ENCODE measurements around the gene NOTCH2. TPM values are rescaled to one million over a fixed set of nuclear protein-coding genes. Genes with fewer than 3 reads are reported as not detected.
"Not testable (repeated sequence)": the region's sequence is repeated elsewhere in the genome, so short reads cannot be mapped to it uniquely, and the experiment has no call there.

The NOTCH2 gene
- total RNA-seq, 1 donor from 2014 or later, result 61.6 TPM

GRCh38 chr1:120096981-120097545 is 27.6 kb upstream of the NOTCH2 start:
- H3K4me3 ChIP-seq (ENCODE audit: low read depth, low read length); H3K27me3 ChIP-seq (ENCODE audit: control insufficient read depth, insufficient read depth, low read length); FAIRE-seq; DNase-seq (ENCODE audit: low read depth); H3K36me3 ChIP-seq (ENCODE audit: control insufficient read depth, insufficient read depth, low read length): not testable (repeated sequence)

- DNase-seq (ENCODE audit: low read depth); FAIRE-seq; H3K36me3 ChIP-seq (ENCODE audit: control insufficient read depth, insufficient read depth, low read length): not testable (repeated sequence)
Measured at GRCh38 chr1:120093548-120094181, 24.2 kb upstream of the NOTCH2 start.

GRCh38 chr1:120092232-120093218 is 23.1 kb upstream of the NOTCH2 start:
- not testable (repeated sequence) for DNase-seq (ENCODE audit: low read depth); H3K4me3 ChIP-seq (ENCODE audit: low read depth, low read length); H3K36me3 ChIP-seq (ENCODE audit: control insufficient read depth, insufficient read depth, low read length); FAIRE-seq; H3K27me3 ChIP-seq (ENCODE audit: control insufficient read depth, insufficient read depth, low read length)

More at GRCh38 chr1:120093548-120094181, 24.2 kb upstream of the NOTCH2 start:
- H3K4me3 ChIP-seq (ENCODE audit: low read depth, low read length); H3K27me3 ChIP-seq (ENCODE audit: control insufficient read depth, insufficient read depth, low read length): not testable (repeated sequence)

DNA sequence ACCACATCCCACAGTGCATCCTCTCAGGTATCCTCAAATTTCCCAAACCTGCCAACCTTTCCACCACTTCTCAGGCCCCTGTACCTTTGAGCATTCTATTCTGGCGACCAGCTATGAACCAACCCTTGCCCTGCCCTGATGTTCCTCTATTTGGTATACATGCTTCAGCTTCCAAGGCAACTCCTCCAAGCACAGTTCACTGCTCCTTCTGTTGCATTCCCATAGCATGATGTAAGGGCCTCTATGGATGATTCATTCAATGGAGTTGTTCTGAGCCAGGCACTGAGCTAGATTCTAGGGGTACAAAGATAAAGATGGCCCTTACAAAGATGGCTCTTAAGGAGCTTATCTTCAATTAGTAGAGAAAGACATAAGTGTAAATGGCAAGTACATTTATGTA is 21.4 kb upstream of the NOTCH2 start:
- not testable (repeated sequence) for H3K36me3 ChIP-seq (ENCODE audit: control insufficient read depth, insufficient read depth, low read length); FAIRE-seq

GRCh38 chr1:120087959-120088358 is 18.5 kb upstream of the NOTCH2 start:
- not testable (repeated sequence) for H3K36me3 ChIP-seq (ENCODE audit: control insufficient read depth, insufficient read depth, low read length); H3K4me3 ChIP-seq (ENCODE audit: low read depth, low read length); FAIRE-seq; H3K27me3 ChIP-seq (ENCODE audit: control insufficient read depth, insufficient read depth, low read length)
- DNase-seq (ENCODE audit: low read depth), result peak; percentile 93

More for the DNA sequence above, 21.4 kb upstream of the NOTCH2 start:
- not testable (repeated sequence) for H3K27me3 ChIP-seq (ENCODE audit: control insufficient read depth, insufficient read depth, low read length); H3K4me3 ChIP-seq (ENCODE audit: low read depth, low read length); DNase-seq (ENCODE audit: low read depth)

GRCh38 chr1:120069920-120070214 is 405 bp upstream of the NOTCH2 start:
- not testable (repeated sequence) for DNase-seq (ENCODE audit: low read depth); H3K4me3 ChIP-seq (ENCODE audit: low read depth, low read length); H3K36me3 ChIP-seq (ENCODE audit: control insufficient read depth, insufficient read depth, low read length); FAIRE-seq; H3K27me3 ChIP-seq (ENCODE audit: control insufficient read depth, insufficient read depth, low read length)

DNA sequence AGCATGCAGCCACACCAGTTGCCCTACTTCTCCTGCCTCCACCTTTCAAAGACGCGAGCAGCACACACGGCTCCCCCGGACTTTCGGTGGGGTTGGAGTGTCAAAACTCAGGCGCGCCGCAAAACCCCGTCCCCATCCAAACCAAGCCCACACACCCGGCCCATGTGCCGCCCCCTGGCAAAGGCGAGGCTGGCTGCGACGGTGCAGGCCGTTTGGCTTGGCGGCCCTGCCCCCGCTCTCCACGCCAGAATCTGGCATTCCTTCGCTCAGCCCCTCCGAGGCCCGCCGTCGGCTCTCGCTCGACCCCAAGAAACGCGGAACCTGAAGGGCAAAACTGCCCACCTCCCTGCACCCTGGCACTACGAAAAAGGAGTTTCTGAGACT is 787 bp downstream of the NOTCH2 start:
- H3K27me3 ChIP-seq (ENCODE audit: control insufficient read depth, insufficient read depth, low read length); DNase-seq (ENCODE audit: low read depth); FAIRE-seq; H3K36me3 ChIP-seq (ENCODE audit: control insufficient read depth, insufficient read depth, low read length): not testable (repeated sequence)
- peak overlapping the region; percentile 46 for H3K4me3 ChIP-seq (ENCODE audit: low read depth, low read length)

GRCh38 chr1:120048208-120048607 is 21.3 kb downstream of the NOTCH2 start:
- not testable (repeated sequence) for H3K27me3 ChIP-seq (ENCODE audit: control insufficient read depth, insufficient read depth, low read length); FAIRE-seq; DNase-seq (ENCODE audit: low read depth); H3K4me3 ChIP-seq (ENCODE audit: low read depth, low read length); H3K36me3 ChIP-seq (ENCODE audit: control insufficient read depth, insufficient read depth, low read length)

GRCh38 chr1:120041771-120042170 is 27.7 kb downstream of the NOTCH2 start:
- H3K36me3 ChIP-seq (ENCODE audit: control insufficient read depth, insufficient read depth, low read length); FAIRE-seq; H3K4me3 ChIP-seq (ENCODE audit: low read depth, low read length); DNase-seq (ENCODE audit: low read depth); H3K27me3 ChIP-seq (ENCODE audit: control insufficient read depth, insufficient read depth, low read length): not testable (repeated sequence)

DNA sequence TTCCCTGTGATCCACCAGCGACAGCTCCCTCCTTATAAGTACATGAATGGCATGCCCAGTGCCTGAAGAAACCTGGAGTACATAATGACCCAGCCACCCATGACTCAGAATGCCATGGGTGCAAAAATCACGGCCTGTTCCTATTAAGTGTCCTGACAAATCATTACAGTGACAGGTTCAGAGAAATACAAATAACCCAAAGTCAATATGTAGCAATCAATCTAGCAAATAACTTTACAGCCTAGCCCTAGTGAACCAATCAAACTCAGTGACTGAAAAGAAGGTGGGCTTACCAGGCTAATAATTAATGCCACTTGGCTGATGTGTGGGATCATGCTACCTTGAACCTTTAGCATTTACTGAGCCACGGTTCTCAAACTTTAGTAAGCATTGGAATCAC is 37.2 kb downstream of the NOTCH2 start:
- FAIRE-seq; H3K4me3 ChIP-seq (ENCODE audit: low read depth, low read length); H3K27me3 ChIP-seq (ENCODE audit: control insufficient read depth, insufficient read depth, low read length); DNase-seq (ENCODE audit: low read depth); H3K36me3 ChIP-seq (ENCODE audit: control insufficient read depth, insufficient read depth, low read length): not testable (repeated sequence)

DNA sequence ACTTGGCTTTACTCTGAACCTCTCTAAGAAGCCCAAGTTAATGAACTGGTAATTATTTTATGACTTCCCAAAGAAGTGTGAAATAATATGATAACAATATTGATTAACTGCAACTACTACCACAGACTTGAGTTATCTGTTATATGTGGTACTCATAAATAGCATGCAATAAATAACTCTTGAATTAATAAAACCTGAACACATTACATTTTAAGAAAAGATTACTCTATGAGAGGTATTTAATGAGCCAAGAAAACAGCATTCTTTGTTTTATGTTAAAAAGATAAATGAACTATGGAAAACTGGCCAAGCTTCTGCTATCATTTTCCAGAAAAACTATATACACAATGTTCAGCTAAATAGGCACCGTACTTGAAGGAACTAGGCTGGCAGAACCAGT is 45.7 kb downstream of the NOTCH2 start:
- not testable (repeated sequence) for H3K36me3 ChIP-seq (ENCODE audit: control insufficient read depth, insufficient read depth, low read length); H3K27me3 ChIP-seq (ENCODE audit: control insufficient read depth, insufficient read depth, low read length); FAIRE-seq; DNase-seq (ENCODE audit: low read depth); H3K4me3 ChIP-seq (ENCODE audit: low read depth, low read length)

DNA sequence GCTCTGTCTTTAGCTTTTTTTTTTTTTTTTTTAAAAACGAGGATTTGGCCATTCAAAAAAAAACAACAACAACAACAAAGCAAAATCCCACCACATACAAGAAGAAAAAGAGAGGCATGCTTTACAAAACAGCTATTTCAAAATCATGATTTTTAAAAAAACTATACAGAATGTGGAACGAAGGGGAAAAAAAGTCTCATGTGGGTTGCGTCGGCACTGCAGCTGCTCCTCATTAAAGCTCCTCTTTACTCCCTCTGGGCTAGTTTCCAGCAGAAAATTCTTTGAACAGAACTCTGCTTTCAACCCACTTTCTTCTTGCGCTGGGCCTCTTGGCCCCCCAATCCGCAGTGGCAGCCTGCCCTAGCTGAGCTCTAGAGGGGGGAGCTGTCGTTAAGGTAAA is 54.5 kb downstream of the NOTCH2 start:
- FAIRE-seq; DNase-seq (ENCODE audit: low read depth); H3K4me3 ChIP-seq (ENCODE audit: low read depth, low read length); H3K36me3 ChIP-seq (ENCODE audit: control insufficient read depth, insufficient read depth, low read length); H3K27me3 ChIP-seq (ENCODE audit: control insufficient read depth, insufficient read depth, low read length): not testable (repeated sequence)

DNA sequence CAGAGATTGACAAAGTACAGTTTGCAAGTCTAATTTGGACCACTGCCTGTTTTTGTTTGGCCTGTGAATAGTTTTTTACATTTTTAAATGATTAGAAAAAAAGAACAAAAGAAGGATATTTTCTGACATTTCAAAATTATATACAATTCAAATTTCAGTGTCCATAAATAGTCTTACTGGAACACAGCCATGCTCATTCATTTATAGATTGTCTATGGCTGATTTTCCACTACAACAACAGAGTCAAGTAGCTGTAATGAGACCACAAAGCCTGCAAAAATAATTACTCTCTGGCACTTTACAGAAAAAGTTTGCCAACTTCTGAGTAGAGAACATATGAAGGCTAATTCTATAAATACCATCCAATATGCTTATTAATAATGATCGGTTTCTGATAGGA is 61.1 kb downstream of the NOTCH2 start:
- H3K36me3 ChIP-seq (ENCODE audit: control insufficient read depth, insufficient read depth, low read length); DNase-seq (ENCODE audit: low read depth); FAIRE-seq; H3K4me3 ChIP-seq (ENCODE audit: low read depth, low read length); H3K27me3 ChIP-seq (ENCODE audit: control insufficient read depth, insufficient read depth, low read length): not testable (repeated sequence)

GRCh38 chr1:120007850-120008249 is 61.6 kb downstream of the NOTCH2 start:
- FAIRE-seq; H3K4me3 ChIP-seq (ENCODE audit: low read depth, low read length); DNase-seq (ENCODE audit: low read depth); H3K27me3 ChIP-seq (ENCODE audit: control insufficient read depth, insufficient read depth, low read length); H3K36me3 ChIP-seq (ENCODE audit: control insufficient read depth, insufficient read depth, low read length): not testable (repeated sequence)

Data from bronchial epithelial cell (primary cell).